ENCODE data around the gene GAS2. TPM values are rescaled to one million over a fixed set of nuclear protein-coding genes. Genes with fewer than 3 reads are reported as not detected.

GAS2 gene
- total and polyA plus RNA-seq, 2 of the 4 experiments (the other 2 are of a cell fraction) = 0.51 to 0.90 TPM

DNA sequence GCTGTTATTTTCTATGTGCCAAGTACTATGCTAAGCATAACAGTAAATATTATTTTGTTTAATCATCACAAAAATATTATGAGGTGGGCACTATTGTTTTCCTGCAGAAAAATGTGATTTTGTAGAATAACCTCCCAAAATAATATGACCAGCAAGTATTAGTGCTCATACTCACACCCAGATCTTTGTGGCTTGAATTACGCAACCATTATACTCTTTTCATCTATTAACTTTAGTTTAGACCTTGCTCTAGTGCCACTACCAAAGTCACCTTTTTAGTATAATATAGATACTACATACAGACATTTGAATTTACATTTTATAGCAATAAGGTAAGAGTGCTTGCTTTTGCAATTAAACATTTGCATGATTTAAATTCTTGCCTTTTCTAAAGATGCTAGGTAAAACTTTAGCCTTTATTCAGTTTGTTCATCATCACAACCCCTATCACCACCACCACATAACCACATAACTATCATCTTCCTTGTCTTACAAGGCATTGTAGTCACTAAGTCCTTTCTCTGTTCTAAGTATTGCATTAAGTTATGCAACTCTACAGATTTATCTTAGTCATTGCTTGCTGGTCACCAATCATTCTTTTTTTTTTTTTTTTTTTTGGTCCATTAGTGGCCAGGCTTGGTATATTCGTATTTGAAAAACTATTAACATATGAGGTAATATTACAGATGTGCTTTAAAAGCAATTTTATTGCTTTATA is 68.4 kb downstream of the GAS2 start:
- intact Hi-C loops (cut with micrococcal nuclease) = loop anchor here (5.0 kb wide), 1 partner anchor 52 kb away; no protein-coding TSS in a partner anchor
- no peak overlapping the region for H2AFZ ChIP-seq (replicated peaks; ENCODE audit: low read length, poor library complexity)
- H3K18ac ChIP-seq (ENCODE audit: low read depth, low read length) = no peak overlapping the region
- no peak overlapping the region for H2AK5ac ChIP-seq (ENCODE audit: low read depth, low read length)
- H3K4me3 ChIP-seq (ENCODE audit: insufficient read depth, low read depth, low read length) = no peak overlapping the region
- TF ChIP-seq CEBPB (IDR thresholded peaks at IDR 0.05; ENCODE audit: low read depth, low read length) = peak; percentile 54
- no peak for TF ChIP-seq SMC3 (IDR thresholded peaks at IDR 0.05; ENCODE audit: low read depth, low read length)
- TF ChIP-seq, protein P1, sequence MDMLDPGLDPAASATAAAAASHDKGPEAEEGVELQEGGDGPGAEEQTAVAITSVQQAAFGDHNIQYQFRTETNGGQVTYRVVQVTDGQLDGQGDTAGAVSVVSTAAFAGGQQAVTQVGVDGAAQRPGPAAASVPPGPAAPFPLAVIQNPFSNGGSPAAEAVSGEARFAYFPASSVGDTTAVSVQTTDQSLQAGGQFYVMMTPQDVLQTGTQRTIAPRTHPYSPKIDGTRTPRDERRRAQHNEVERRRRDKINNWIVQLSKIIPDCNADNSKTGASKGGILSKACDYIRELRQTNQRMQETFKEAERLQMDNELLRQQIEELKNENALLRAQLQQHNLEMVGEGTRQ (IDR thresholded peaks at IDR 0.05; ENCODE audit: low read depth, low read length) = no peak
- H3K9me3 ChIP-seq (ENCODE audit: control insufficient read depth, insufficient read depth, low read length) = no peaks in the 10 kb centered on the region
- H3K4ac ChIP-seq (ENCODE audit: low read depth, low read length) = no peak overlapping the region
- no peak overlapping the region for H3K14ac ChIP-seq (replicated peaks; ENCODE audit: low read depth, low read length)
- no peak overlapping the region for H3K9ac ChIP-seq (ENCODE audit: low read depth, low read length)
- no peaks in the 10 kb centered on the region for H3K9me1 ChIP-seq (ENCODE audit: insufficient read depth, low read length)
- no peak overlapping the region for H3K4me2 ChIP-seq (ENCODE audit: low read depth, low read length)
- no peak overlapping the region for H4K5ac ChIP-seq (ENCODE audit: low read depth, low read length)
- H3K27me3 ChIP-seq (ENCODE audit: control insufficient read depth, insufficient read depth, low read length) = 0 out of 2 replicates have a peak, but pooled peaks cover 2% of the 10 kb centered on the region
- no peak overlapping the region for H2BK120ac ChIP-seq (ENCODE audit: low read depth, low read length)
- H3K27ac ChIP-seq (ENCODE audit: insufficient read depth, low read length) = no peak overlapping the region
- in situ Hi-C loops (cut with MboI; ENCODE audit: low sequenced_read_pairs) = no loop called here
- H4K20me1 ChIP-seq (ENCODE audit: insufficient read depth, low read length) = no peaks in the 10 kb centered on the region
- no peak for DNase-seq
- no peak overlapping the region for H4K8ac ChIP-seq (ENCODE audit: low read depth in 2 of 2, low read length in 2 of 2)
- no peaks in the 10 kb centered on the region for H3K36me3 ChIP-seq (ENCODE audit: control insufficient read depth, insufficient read depth, low read length)
- dilution Hi-C loops (cut with HindIII; ENCODE audit: low sequenced_read_pairs, unreplicated experiment) = no loop called here
- no peak overlapping the region for H2BK5ac ChIP-seq (ENCODE audit: low read depth, low read length, poor library complexity, severe bottlenecking)
- no peak overlapping the region for H3K56ac ChIP-seq (ENCODE audit: extremely low read depth, insufficient read depth, low read length)
- no peak overlapping the region for H2BK15ac ChIP-seq (ENCODE audit: low read depth, low read length)
- no peaks in the 10 kb centered on the region for H3K4me1 ChIP-seq (ENCODE audit: control insufficient read depth, insufficient read depth, low read length)
- no peak overlapping the region for H2BK20ac ChIP-seq (ENCODE audit: low read depth, low read length)
- no peak overlapping the region for H4K91ac ChIP-seq (ENCODE audit: insufficient read depth, low read depth, low read length)
- no peak for ATAC-seq (ENCODE audit: low read depth)
- BruUV-seq (replicated peaks) = no TSS peak
- WGBS, 2 experiments (ENCODE audit: extremely low coverage in 2 of 2, insufficient read length in 1 of 2) = no CpG with 5 or more reads among the region's 2 CpGs
- H2AK9ac ChIP-seq (replicated peaks; ENCODE audit: low read depth, low read length, poor library complexity) = no peak overlapping the region
- ChIA-PET CTCF (no interaction called here), POLR2A (ENCODE audit: unreplicated experiment) (no interaction called here)
- H3K23ac ChIP-seq (ENCODE audit: low read depth, low read length) = no peak overlapping the region
- H3K79me1 ChIP-seq (ENCODE audit: low read depth in 1 of 2, low read length in 2 of 2) = no peaks in the 10 kb centered on the region

Data from IMR-90 (cell line).